Fibroblast of skin of right biceps (primary cell): Measurements from ENCODE around the gene PTGER1.
"Not testable (repeated sequence)": the region's sequence is repeated elsewhere in the genome, so short reads cannot be mapped to it uniquely, and the experiment has no call there.

Source experiments
- DNase-seq: peaks from one replicate; pipeline ENCODE4 v3.0.0-alpha.2; 2013

PTGER1 gene

GRCh38 chr19:14475251-14476073 is at the start of gene PTGER1:
PTGER1 (minus strand) TSS chr19:14475354; CDS start chr19:14474320, 1,034 bp downstream.
- DNase-seq, result peak; percentile 51

GRCh38 chr19:14520543-14520942 is 45.4 kb upstream of the PTGER1 start:
- no peak for DNase-seq

- DNase-seq, result peak; percentile 40
Measured at GRCh38 chr19:14519860-14520407, 44.8 kb upstream of the PTGER1 start.

- DNase-seq, result no peak
Measured at GRCh38 chr19:14519245-14519859, 44.2 kb upstream of the PTGER1 start.

GRCh38 chr19:14517840-14518505 is 42.8 kb upstream of the PTGER1 start, which contains the start of gene DNAJB1:
DNAJB1 (minus strand) TSS chr19:14518397; CDS start chr19:14518349, 48 bp downstream.
- peak; percentile 79 for DNase-seq

GRCh38 chr19:14517446-14517839 is 42.3 kb upstream of the PTGER1 start:
- no peak for DNase-seq

GRCh38 chr19:14516746-14517438 is 41.7 kb upstream of the PTGER1 start:
- DNase-seq, result no peak

GRCh38 chr19:14516048-14516534 is 40.9 kb upstream of the PTGER1 start:
- DNase-seq, result no peak

GRCh38 chr19:14515501-14516047 is 40.4 kb upstream of the PTGER1 start:
- DNase-seq, result no peak

- DNase-seq, result no peak
Measured at GRCh38 chr19:14514215-14514863, 39.2 kb upstream of the PTGER1 start.

- DNase-seq, result no peak
Measured at GRCh38 chr19:14512406-14512961, 37.3 kb upstream of the PTGER1 start.

- DNase-seq, result no peak
Measured at GRCh38 chr19:14511229-14511593, 36.1 kb upstream of the PTGER1 start.

- DNase-seq, result peak; percentile 82
Measured at GRCh38 chr19:14510311-14511228, 35.4 kb upstream of the PTGER1 start.

GRCh38 chr19:14507704-14508542 is 32.8 kb upstream of the PTGER1 start:
- DNase-seq, result peak; percentile 83

- peak; percentile 95 for DNase-seq
Measured at GRCh38 chr19:14505488-14506239, 30.5 kb upstream of the PTGER1 start.

- DNase-seq, result not testable (repeated sequence)
Measured at GRCh38 chr19:14504575-14504974, 29.4 kb upstream of the PTGER1 start.

GRCh38 chr19:14503285-14503684 is 28.1 kb upstream of the PTGER1 start:
- no peak for DNase-seq

- peak; percentile 26 for DNase-seq
Measured at GRCh38 chr19:14502334-14503092, 27.4 kb upstream of the PTGER1 start.
